HG02870 (cell line): ENCODE results near the gene MCTP2.
"Not testable (repeated sequence)": the region's sequence is repeated elsewhere in the genome, so short reads cannot be mapped to it uniquely, and the experiment has no call there.

Experiments
- ATAC-seq: cut with Tn5 transposase; IDR thresholded peaks from one replicate; pipeline ENCODE4 v1.9.1; 2021; ENCODE audit warnings: mild to moderate bottlenecking, moderate library complexity; ENCODE audit not compliant: unreplicated experiment

MCTP2 gene

GRCh38 chr15:94445566-94446160 lies 214.3 kb downstream of the MCTP2 start:
- no peak for ATAC-seq

- no peak for ATAC-seq
Observed at GRCh38 chr15:94446441-94446840, 215.1 kb downstream of the MCTP2 start.

GRCh38 chr15:94451466-94451865 lies 220.1 kb downstream of the MCTP2 start:
- no peak for ATAC-seq

- no peak for ATAC-seq
Observed at GRCh38 chr15:94453227-94453988, 222.0 kb downstream of the MCTP2 start.

GRCh38 chr15:94455297-94455696 lies 223.9 kb downstream of the MCTP2 start:
- ATAC-seq: no peak

GRCh38 chr15:94456226-94456625 lies 224.9 kb downstream of the MCTP2 start:
- ATAC-seq: no peak

GRCh38 chr15:94457661-94458060 lies 226.3 kb downstream of the MCTP2 start:
- ATAC-seq: no peak

GRCh38 chr15:94460624-94461023 lies 229.3 kb downstream of the MCTP2 start:
- no peak for ATAC-seq

- no peak for ATAC-seq
Observed at GRCh38 chr15:94467034-94467433, 235.7 kb downstream of the MCTP2 start.

- ATAC-seq: no peak
Observed at GRCh38 chr15:94470492-94470891, 239.1 kb downstream of the MCTP2 start.

- ATAC-seq: no peak
Observed at GRCh38 chr15:94476686-94477085, 245.3 kb downstream of the MCTP2 start.

GRCh38 chr15:94477913-94478553 lies 246.7 kb downstream of the MCTP2 start:
- ATAC-seq: no peak

GRCh38 chr15:94478763-94479162 lies 247.4 kb downstream of the MCTP2 start:
- peak; percentile 53 for ATAC-seq

- no peak for ATAC-seq
Observed at GRCh38 chr15:94480289-94480834, 249.0 kb downstream of the MCTP2 start.

- no peak for ATAC-seq
Observed at GRCh38 chr15:94485148-94485719, 253.9 kb downstream of the MCTP2 start.

GRCh38 chr15:94487635-94488034 lies 256.3 kb downstream of the MCTP2 start:
- no peak for ATAC-seq

- ATAC-seq: no peak
Observed at GRCh38 chr15:94493176-94493575, 261.8 kb downstream of the MCTP2 start.

- ATAC-seq: not testable (repeated sequence)
Observed at GRCh38 chr15:94493586-94493985, 262.2 kb downstream of the MCTP2 start.

GRCh38 chr15:94494732-94495131 lies 263.4 kb downstream of the MCTP2 start:
- ATAC-seq: no peak

GRCh38 chr15:94503293-94503692 lies 271.9 kb downstream of the MCTP2 start:
- no peak for ATAC-seq

GRCh38 chr15:94509259-94509658 lies 277.9 kb downstream of the MCTP2 start:
- ATAC-seq: no peak
